H1 (cell line): ENCODE results near the gene CD3D. TPM values are rescaled to one million over a fixed set of nuclear protein-coding genes. Genes with fewer than 3 reads are reported as not detected.

ENCODE experiments used
- ASH2L ChIP-seq: fragments of 200-600, 300-600 bp; sonication (generic); IDR thresholded peaks from one replicate; pipeline ENCODE4 v1.7.1; 2017; ENCODE audit warnings: low read length
- CBX5 ChIP-seq: fragments of 300-800, 300-1000 bp; sonication (generic); IDR thresholded peaks from 2 replicates; pipeline ENCODE4 v1.7.1; 2016; ENCODE audit warnings: antibody characterized with exemption, low read length, low read depth
- CBX8 ChIP-seq: fragments of 300-800, 300-1000 bp; sonication (generic); IDR thresholded peaks from 2 replicates; pipeline ENCODE4 v1.7.1; 2016; ENCODE audit warnings: low read depth, low read length, borderline replicate concordance
- CEBPB ChIP-seq: IDR thresholded peaks from 2 replicates; pipeline ENCODE4 v1.6.1; 2012; ENCODE audit warnings: low read depth, low read length
- CHD1 ChIP-seq: IDR thresholded peaks from 2 replicates; pipeline ENCODE4 v1.6.1; 2012; ENCODE audit warnings: low read depth, low read length, improper control_type of control experiment
- CHD2 ChIP-seq: IDR thresholded peaks from 2 replicates; pipeline ENCODE4 v1.6.1; 2012; ENCODE audit warnings: low read length, improper control_type of control experiment
- CREB1 ChIP-seq: IDR thresholded peaks from 2 replicates; pipeline ENCODE4 v1.6.1; 2012; ENCODE audit warnings: inconsistent platforms
- CTBP2 ChIP-seq: IDR thresholded peaks from 2 replicates; pipeline ENCODE4 v1.7.0; 2011; ENCODE audit warnings: borderline replicate concordance, mild to moderate bottlenecking, moderate library complexity, mixed read lengths, low read length; ENCODE audit not compliant: insufficient read depth, insufficient read length
- EZH2 ChIP-seq: fragments of 200-600 bp; sonication (generic); IDR thresholded peaks from 2 replicates; pipeline ENCODE4 v1.7.1; 2012; ENCODE audit warnings: low read depth, mild to moderate bottlenecking, moderate library complexity, low read length, inconsistent platforms; ENCODE audit not compliant: severe bottlenecking
- KDM1A ChIP-seq: fragments of 200-600, 300-600 bp; sonication (generic); IDR thresholded peaks from 2 replicates; pipeline ENCODE4 v1.7.1; 2016; ENCODE audit warnings: mild to moderate bottlenecking, low read length, borderline replicate concordance
- KDM4A ChIP-seq: IDR thresholded peaks from one replicate; pipeline ENCODE4 v1.7.1; 2012; ENCODE audit warnings: low read depth, mild to moderate bottlenecking, moderate library complexity, low read length, inconsistent platforms; ENCODE audit not compliant: severe bottlenecking
- MAFK ChIP-seq: IDR thresholded peaks from 2 replicates; pipeline ENCODE4 v1.6.1; 2012; ENCODE audit warnings: low read depth, mild to moderate bottlenecking, improper control_type of control experiment, low read length
- RAD21 ChIP-seq, 2 experiments: IDR thresholded peaks in 1 of 2; conservative IDR thresholded peaks in 1 of 2; 2 replicates each; pipeline ENCODE4 v1.6.1; 2011; ENCODE audit warnings: low read depth in 2 of 2, low read length in 2 of 2, improper control_type of control experiment in 1 of 2, inconsistent platforms in 1 of 2, mild to moderate bottlenecking in 1 of 2, moderate library complexity in 1 of 2
- SAP30 ChIP-seq: fragments of 300-600 bp; sonication (generic); IDR thresholded peaks from 2 replicates; pipeline ENCODE4 v1.7.1; 2012; ENCODE audit warnings: low read length, moderate library complexity, mild to moderate bottlenecking, inconsistent platforms; ENCODE audit not compliant: insufficient read depth, insufficient replicate concordance
- SIRT6 ChIP-seq: IDR thresholded peaks from one replicate; pipeline ENCODE4 v1.7.1; 2012; ENCODE audit warnings: low read length, inconsistent platforms
- SIX5 ChIP-seq: IDR thresholded peaks from 2 replicates; pipeline ENCODE4 v1.6.1; 2011; ENCODE audit warnings: mild to moderate bottlenecking, low read depth, low read length
- SP1 ChIP-seq: IDR thresholded peaks from 2 replicates; pipeline ENCODE4 v1.6.1; 2011; ENCODE audit warnings: low read depth, low read length
- polyA plus RNA-seq, 7 experiments: library from polyadenylated mRNA; depleted of rRNA in 3 of 7; stranded (reverse) in 5 of 7; unstranded in 2 of 7; fragments of >200 nt in 5 of 7; fragments of 200-250 nt in 2 of 7; gene quantifications; 1 replicate in 5 of 7; 2 replicates in 1 of 7; 4 replicates in 1 of 7; pipeline versions ENCODE4 v1.2.1 to v1.2.3, GENCODE V29; 2011 to 2013; ENCODE audit warnings: missing spikeins in 2 of 7, mixed read lengths in 2 of 7
- total RNA-seq: library from RNA; stranded (reverse); fragmentation: NEBNext Ultra II Directional; extraction: Animal tissue kit (Norgen Biotek cat#: 25700); gene quantifications from 2 replicates; pipeline ENCODE4 v1.2.1, GENCODE V29; 2021
- TF ChIP-seq, protein P1 (sequence below), 3 experiments: IDR thresholded peaks; 1 replicate in 2 of 3; 2 replicates in 1 of 3; pipeline versions ENCODE4 v1.5.1 to v1.6.1; 2011; ENCODE audit warnings: low read length in 3 of 3, mild to moderate bottlenecking in 3 of 3, inconsistent platforms in 2 of 3, low read depth in 1 of 3, moderate library complexity in 1 of 3; ENCODE audit not compliant: insufficient read depth in 1 of 3; ENCODE audit errors: control extremely low read depth in 1 of 3

The CD3D gene
- total and polyA plus RNA-seq, 2 of the 8 experiments (the other 6 are each of a cell fraction or from before 2014, with no cell fraction given) = not detected

DNA sequence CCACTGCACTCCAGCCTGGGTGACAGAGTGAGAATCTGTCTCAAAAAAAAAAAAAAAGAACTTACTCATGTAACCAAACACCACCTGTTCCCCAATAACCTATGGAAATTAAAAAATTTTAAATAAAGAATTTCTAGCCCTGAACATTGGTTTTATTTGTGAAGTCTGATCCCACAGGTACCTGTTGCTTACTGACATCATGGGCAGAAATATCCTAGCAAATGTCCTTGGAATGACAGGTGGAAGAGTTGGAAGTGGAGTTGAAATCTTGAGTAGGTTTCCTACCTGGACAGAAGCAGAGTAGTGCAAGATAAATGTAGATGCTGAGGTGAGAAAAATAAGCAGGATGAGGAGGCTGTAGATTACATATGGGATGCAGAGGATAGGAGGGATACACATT is 17.2 kb downstream of the CD3D start (continued):
- TF ChIP-seq KDM4A (no peak), CREB1 (no peak), MAFK (no peak), CTBP2 (no peak), CEBPB (no peak), RAD21 (IDR thresholded peaks at IDR 0.05 in 1 of 2, conservative IDR thresholded peaks at IDR 0.05 in 1 of 2; ENCODE audit: low read depth in 2 of 2, low read length in 2 of 2) (no peak), KDM1A (no peak), SIX5 (no peak), SP1 (no peak), CBX8 (no peak), CHD2 (no peak), ASH2L (no peak), SIRT6 (no peak), SAP30 (no peak), CBX5 (no peak), CHD1 (no peak), EZH2 (no peak)
- TF ChIP-seq, protein P1, sequence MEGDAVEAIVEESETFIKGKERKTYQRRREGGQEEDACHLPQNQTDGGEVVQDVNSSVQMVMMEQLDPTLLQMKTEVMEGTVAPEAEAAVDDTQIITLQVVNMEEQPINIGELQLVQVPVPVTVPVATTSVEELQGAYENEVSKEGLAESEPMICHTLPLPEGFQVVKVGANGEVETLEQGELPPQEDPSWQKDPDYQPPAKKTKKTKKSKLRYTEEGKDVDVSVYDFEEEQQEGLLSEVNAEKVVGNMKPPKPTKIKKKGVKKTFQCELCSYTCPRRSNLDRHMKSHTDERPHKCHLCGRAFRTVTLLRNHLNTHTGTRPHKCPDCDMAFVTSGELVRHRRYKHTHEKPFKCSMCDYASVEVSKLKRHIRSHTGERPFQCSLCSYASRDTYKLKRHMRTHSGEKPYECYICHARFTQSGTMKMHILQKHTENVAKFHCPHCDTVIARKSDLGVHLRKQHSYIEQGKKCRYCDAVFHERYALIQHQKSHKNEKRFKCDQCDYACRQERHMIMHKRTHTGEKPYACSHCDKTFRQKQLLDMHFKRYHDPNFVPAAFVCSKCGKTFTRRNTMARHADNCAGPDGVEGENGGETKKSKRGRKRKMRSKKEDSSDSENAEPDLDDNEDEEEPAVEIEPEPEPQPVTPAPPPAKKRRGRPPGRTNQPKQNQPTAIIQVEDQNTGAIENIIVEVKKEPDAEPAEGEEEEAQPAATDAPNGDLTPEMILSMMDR (IDR thresholded peaks at IDR 0.05; ENCODE audit: control extremely low read depth in 1 of 3, insufficient read depth in 1 of 3, low read depth in 1 of 3, low read length in 3 of 3) = no peak
